Measurements from ENCODE around the gene CAAP1. TPM values are rescaled to one million over a fixed set of nuclear protein-coding genes. Genes with fewer than 3 reads are reported as not detected.

CAAP1 gene
- total and polyA plus RNA-seq, 2 of the 13 experiments (the other 11 are each of a cell fraction or from before 2014, with no cell fraction given) = 10.9 to 40.2 TPM

- TF ChIP-seq ZNF367 (CRISPR knock-in tag; IDR thresholded peaks at IDR 0.05; ENCODE audit: borderline replicate concordance) = peak; percentile 20; the same call in 1 of the 2 replicates
- peak; percentile 86 for TF ChIP-seq ZNF225 (CRISPR knock-in tag; IDR thresholded peaks at IDR 0.05)
- peak; percentile 95 for TF ChIP-seq TBX2 (CRISPR knock-in tag; IDR thresholded peaks at IDR 0.05; ENCODE audit: borderline replicate concordance)
- peak; percentile 85 for TF ChIP-seq MXD4 (CRISPR knock-in tag; IDR thresholded peaks at IDR 0.05)
- TF ChIP-seq ASH2L (IDR thresholded peaks at IDR 0.05; ENCODE audit: insufficient read length, low read depth, low read length) = peak; percentile 100
- no peak; the same call in 1 of the 2 replicates for TF ChIP-seq FIP1L1 (IDR thresholded peaks at IDR 0.05; ENCODE audit: borderline replicate concordance, insufficient read depth, low read depth, low read length)
- 0 out of 2 replicates have a peak, but pooled peaks have one; percentile 76 for TF ChIP-seq ZNF83 (CRISPR knock-in tag; IDR thresholded peaks at IDR 0.05; ENCODE audit: borderline replicate concordance)
- TF ChIP-seq HDAC1 (CRISPR knock-in tag; IDR thresholded peaks at IDR 0.05) = peak; percentile 96
- peak; percentile 98 for TF ChIP-seq EEA1 (CRISPR knock-in tag; IDR thresholded peaks at IDR 0.05; ENCODE audit: borderline replicate concordance)
- TF ChIP-seq USF2 (IDR thresholded peaks at IDR 0.05; ENCODE audit: low read depth, low read length) = no peak
- TF ChIP-seq USF2 (CRISPR knock-in tag; IDR thresholded peaks at IDR 0.05; ENCODE audit: borderline replicate concordance) = peak; percentile 55; the same call in 1 of the 2 replicates
- 0 out of 2 replicates have a peak, but pooled peaks have one; percentile 90 for TF ChIP-seq ZNF615 (CRISPR knock-in tag; IDR thresholded peaks at IDR 0.05; ENCODE audit: borderline replicate concordance)
- peak; percentile 88; the same call in 1 of the 2 replicates for TF ChIP-seq ZNF605 (CRISPR knock-in tag; IDR thresholded peaks at IDR 0.05)
- TF ChIP-seq, protein P1, sequence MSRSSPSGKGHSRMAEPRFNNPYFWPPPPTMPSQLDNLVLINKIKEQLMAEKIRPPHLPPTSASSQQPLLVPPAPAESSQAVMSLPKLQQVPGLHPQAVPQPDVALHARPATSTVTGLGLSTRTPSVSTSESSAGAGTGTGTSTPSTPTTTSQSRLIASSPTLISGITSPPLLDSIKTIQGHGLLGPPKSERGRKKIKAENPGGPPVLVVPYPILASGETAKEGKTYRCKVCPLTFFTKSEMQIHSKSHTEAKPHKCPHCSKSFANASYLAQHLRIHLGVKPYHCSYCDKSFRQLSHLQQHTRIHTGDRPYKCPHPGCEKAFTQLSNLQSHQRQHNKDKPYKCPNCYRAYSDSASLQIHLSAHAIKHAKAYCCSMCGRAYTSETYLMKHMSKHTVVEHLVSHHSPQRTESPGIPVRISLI (CRISPR knock-in tag; IDR thresholded peaks at IDR 0.05; ENCODE audit: borderline replicate concordance) = no peak
- TF ChIP-seq HNRNPK (IDR thresholded peaks at IDR 0.05; ENCODE audit: low read depth, low read length, poor library complexity, severe bottlenecking) = no peak
- peak; percentile 60; the same call in 1 of the 2 replicates for TF ChIP-seq SSRP1 (CRISPR knock-in tag; IDR thresholded peaks at IDR 0.05)
- TF ChIP-seq SIX4 (CRISPR knock-in tag; IDR thresholded peaks at IDR 0.05) = peak; percentile 39; the same call in 1 of the 2 replicates
- peak; percentile 69; the same call in 1 of the 2 replicates for TF ChIP-seq ZFP82 (CRISPR knock-in tag; IDR thresholded peaks at IDR 0.05; ENCODE audit: borderline replicate concordance)
- TF ChIP-seq ZBTB25 (CRISPR knock-in tag; IDR thresholded peaks at IDR 0.05) = peak; percentile 94
- TF ChIP-seq CENPBD1 (CRISPR knock-in tag; IDR thresholded peaks at IDR 0.05; ENCODE audit: borderline replicate concordance, low read depth) = no peak; the same call in 1 of the 2 replicates
- TF ChIP-seq, protein P2, sequence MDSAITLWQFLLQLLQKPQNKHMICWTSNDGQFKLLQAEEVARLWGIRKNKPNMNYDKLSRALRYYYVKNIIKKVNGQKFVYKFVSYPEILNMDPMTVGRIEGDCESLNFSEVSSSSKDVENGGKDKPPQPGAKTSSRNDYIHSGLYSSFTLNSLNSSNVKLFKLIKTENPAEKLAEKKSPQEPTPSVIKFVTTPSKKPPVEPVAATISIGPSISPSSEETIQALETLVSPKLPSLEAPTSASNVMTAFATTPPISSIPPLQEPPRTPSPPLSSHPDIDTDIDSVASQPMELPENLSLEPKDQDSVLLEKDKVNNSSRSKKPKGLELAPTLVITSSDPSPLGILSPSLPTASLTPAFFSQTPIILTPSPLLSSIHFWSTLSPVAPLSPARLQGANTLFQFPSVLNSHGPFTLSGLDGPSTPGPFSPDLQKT (CRISPR knock-in tag; IDR thresholded peaks at IDR 0.05; ENCODE audit: borderline replicate concordance) = no peak; the same call in 1 of the 2 replicates
These were observed at the start of gene CAAP1 (continued) for GRCh38 chr9:26892251-26893029.
